Stimulated activated effector memory CD8-positive, alpha-beta T cell treated with anti-CD3 and anti-CD28 coated beads, Interleukin-12 subunit alpha, Interleukin-12 subunit beta, amount 100 ng/mL, for 72 hours (primary cell): ENCODE data around the gene CPS1.

ENCODE experiments used
- ATAC-seq: fragments of 150-1000 bp; cut with Tn5 transposase; 2 replicates; pipeline ENCODE4 v1.10.0; 2021
- DNase-seq, 2 donors: peaks; one replicate each; pipeline ENCODE4 v3.0.0; 2021 to 2022; ENCODE audit warnings: low spot score in 2 of 2
- H3K27ac Mint-ChIP-seq: one replicate; pipeline ENCODE4 v1.8.0; 2022; ENCODE audit warnings: mild to moderate bottlenecking, mixed read lengths
- H3K36me3 Mint-ChIP-seq: one replicate; pipeline ENCODE4 v1.8.0; 2022; ENCODE audit warnings: mild to moderate bottlenecking, mixed read lengths
- H3K4me1 Mint-ChIP-seq: one replicate; pipeline ENCODE4 v1.8.0; 2022; ENCODE audit warnings: mixed read lengths
- H3K4me3 Mint-ChIP-seq: one replicate; pipeline ENCODE4 v1.8.0; 2022; ENCODE audit warnings: mild to moderate bottlenecking, mixed read lengths
- H3K9me3 Mint-ChIP-seq: one replicate; pipeline ENCODE4 v1.8.0; 2022; ENCODE audit warnings: mixed read lengths

The CPS1 gene

GRCh38 chr2:210616074-210616473, 59.7 kb downstream of the CPS1 start:
- ATAC-seq = no peak
- DNase-seq = no peak
- Mint-ChIP-seq H3K4me3 (no peak overlapping the region), H3K36me3 (no peaks in the 10 kb centered on the region), H3K9me3 (peaks cover 3% of the 10 kb centered on the region), H3K4me1 (no peaks in the 10 kb centered on the region), H3K27ac (no peak overlapping the region)

GRCh38 chr2:210617318-210617717, 60.9 kb downstream of the CPS1 start:
- no peaks in the 10 kb centered on the region for H3K36me3 Mint-ChIP-seq
- DNase-seq (no peak), ATAC-seq (no peak)
- H3K4me3 Mint-ChIP-seq = no peak overlapping the region
- H3K4me1 Mint-ChIP-seq = no peaks in the 10 kb centered on the region
- no peak overlapping the region for H3K27ac Mint-ChIP-seq
- H3K9me3 Mint-ChIP-seq = peaks cover 3% of the 10 kb centered on the region

- no peak overlapping the region for H3K4me3 Mint-ChIP-seq
- peaks cover 3% of the 10 kb centered on the region for H3K9me3 Mint-ChIP-seq
- no peak overlapping the region for H3K27ac Mint-ChIP-seq
- no peak for DNase-seq
- no peaks in the 10 kb centered on the region for H3K36me3 Mint-ChIP-seq
- no peaks in the 10 kb centered on the region for H3K4me1 Mint-ChIP-seq
- ATAC-seq = no peak
Observed at GRCh38 chr2:210617732-210618330, 61.4 kb downstream of the CPS1 start.

- Mint-ChIP-seq H3K4me3 (no peak overlapping the region), H3K9me3 (no peaks in the 10 kb centered on the region), H3K36me3 (no peaks in the 10 kb centered on the region), H3K4me1 (no peaks in the 10 kb centered on the region), H3K27ac (no peak overlapping the region)
- no peak for ATAC-seq
- DNase-seq = no peak
Observed at GRCh38 chr2:210620456-210620855, 64.1 kb downstream of the CPS1 start.

GRCh38 chr2:210623506-210623905, 67.1 kb downstream of the CPS1 start:
- Mint-ChIP-seq H3K4me1 (no peaks in the 10 kb centered on the region), H3K9me3 (no peaks in the 10 kb centered on the region), H3K27ac (no peak overlapping the region), H3K4me3 (no peak overlapping the region), H3K36me3 (no peaks in the 10 kb centered on the region)
- ATAC-seq (no peak), DNase-seq (no peak)

GRCh38 chr2:210626849-210627248, 70.5 kb downstream of the CPS1 start:
- ATAC-seq (no peak), DNase-seq (no peak)
- no peaks in the 10 kb centered on the region for H3K9me3 Mint-ChIP-seq
- no peaks in the 10 kb centered on the region for H3K36me3 Mint-ChIP-seq
- H3K27ac Mint-ChIP-seq = no peak overlapping the region
- H3K4me3 Mint-ChIP-seq = no peak overlapping the region
- H3K4me1 Mint-ChIP-seq = no peaks in the 10 kb centered on the region

GRCh38 chr2:210630873-210631560, 74.6 kb downstream of the CPS1 start:
- no peak overlapping the region for H3K4me3 Mint-ChIP-seq
- no peaks in the 10 kb centered on the region for H3K9me3 Mint-ChIP-seq
- ATAC-seq = no peak
- no peak for DNase-seq
- H3K4me1 Mint-ChIP-seq = no peaks in the 10 kb centered on the region
- H3K36me3 Mint-ChIP-seq = no peaks in the 10 kb centered on the region
- H3K27ac Mint-ChIP-seq = no peak overlapping the region

GRCh38 chr2:210633699-210634098, 77.3 kb downstream of the CPS1 start:
- Mint-ChIP-seq H3K27ac (no peak overlapping the region), H3K4me3 (no peak overlapping the region), H3K9me3 (no peaks in the 10 kb centered on the region), H3K4me1 (no peaks in the 10 kb centered on the region), H3K36me3 (no peaks in the 10 kb centered on the region)
- DNase-seq (no peak), ATAC-seq (no peak)

GRCh38 chr2:210635257-210635656, 78.9 kb downstream of the CPS1 start:
- Mint-ChIP-seq H3K4me1 (no peaks in the 10 kb centered on the region), H3K4me3 (no peak overlapping the region), H3K9me3 (no peaks in the 10 kb centered on the region), H3K36me3 (no peaks in the 10 kb centered on the region), H3K27ac (no peak overlapping the region)
- ATAC-seq (no peak), DNase-seq (no peak)

- Mint-ChIP-seq H3K4me3 (no peak overlapping the region), H3K36me3 (no peaks in the 10 kb centered on the region), H3K9me3 (no peaks in the 10 kb centered on the region), H3K27ac (no peak overlapping the region), H3K4me1 (no peaks in the 10 kb centered on the region)
- no peak for ATAC-seq
- DNase-seq = no peak
Observed at GRCh38 chr2:210642333-210642732, 85.9 kb downstream of the CPS1 start.

GRCh38 chr2:210647151-210647550, 90.8 kb downstream of the CPS1 start:
- no peak overlapping the region for H3K27ac Mint-ChIP-seq
- no peaks in the 10 kb centered on the region for H3K9me3 Mint-ChIP-seq
- H3K4me1 Mint-ChIP-seq = no peaks in the 10 kb centered on the region
- DNase-seq = no peak
- ATAC-seq = no peak
- H3K4me3 Mint-ChIP-seq = no peak overlapping the region
- H3K36me3 Mint-ChIP-seq = no peaks in the 10 kb centered on the region

- no peaks in the 10 kb centered on the region for H3K4me1 Mint-ChIP-seq
- H3K36me3 Mint-ChIP-seq = no peaks in the 10 kb centered on the region
- no peak overlapping the region for H3K4me3 Mint-ChIP-seq
- H3K9me3 Mint-ChIP-seq = no peaks in the 10 kb centered on the region
- DNase-seq (no peak), ATAC-seq (no peak)
- no peak overlapping the region for H3K27ac Mint-ChIP-seq
Observed at GRCh38 chr2:210654091-210654490, 97.7 kb downstream of the CPS1 start.

GRCh38 chr2:210655229-210655975, 99.0 kb downstream of the CPS1 start:
- ATAC-seq = no peak
- Mint-ChIP-seq H3K27ac (no peak overlapping the region), H3K4me1 (no peaks in the 10 kb centered on the region), H3K9me3 (peaks cover 6% of the 10 kb centered on the region), H3K36me3 (no peaks in the 10 kb centered on the region), H3K4me3 (no peak overlapping the region)
- DNase-seq = no peak

- no peak overlapping the region for H3K4me3 Mint-ChIP-seq
- peaks cover 8% of the 10 kb centered on the region for H3K9me3 Mint-ChIP-seq
- no peak for ATAC-seq
- H3K4me1 Mint-ChIP-seq = no peaks in the 10 kb centered on the region
- DNase-seq = no peak
- no peak overlapping the region for H3K27ac Mint-ChIP-seq
- no peaks in the 10 kb centered on the region for H3K36me3 Mint-ChIP-seq
Observed at GRCh38 chr2:210657874-210658273, 101.5 kb downstream of the CPS1 start.

- H3K27ac Mint-ChIP-seq = no peak overlapping the region
- H3K9me3 Mint-ChIP-seq = peaks cover 8% of the 10 kb centered on the region
Observed at GRCh38 chr2:210660751-210661150, 104.4 kb downstream of the CPS1 start.

GRCh38 chr2:210662560-210662959, 106.2 kb downstream of the CPS1 start:
- DNase-seq = no peak
- ATAC-seq = no peak
- Mint-ChIP-seq H3K36me3 (no peaks in the 10 kb centered on the region), H3K9me3 (peaks cover 8% of the 10 kb centered on the region), H3K4me3 (no peak overlapping the region), H3K4me1 (no peaks in the 10 kb centered on the region), H3K27ac (no peak overlapping the region)

More at GRCh38 chr2:210660751-210661150, 104.4 kb downstream of the CPS1 start:
- Mint-ChIP-seq H3K4me3 (no peak overlapping the region), H3K4me1 (no peaks in the 10 kb centered on the region), H3K36me3 (no peaks in the 10 kb centered on the region)
- no peak for ATAC-seq
- no peak for DNase-seq
